ENCODE data around the gene COA1. TPM values are rescaled to one million over a fixed set of nuclear protein-coding genes. Genes with fewer than 3 reads are reported as not detected.
A peak's percentile ranks its signal among the peaks of the same experiment; 100 is the strongest.

COA1 gene
- total and polyA plus RNA-seq, 9 of the 15 experiments (the other 6 are each of a cell fraction or from before 2014, with no cell fraction given), result 98.9 to 463 (median 181) TPM

- TF ChIP-seq C11orf30 (IDR thresholded peaks at IDR 0.05; ENCODE audit: low read depth), result peak; percentile 59
- TF ChIP-seq, protein P1, sequence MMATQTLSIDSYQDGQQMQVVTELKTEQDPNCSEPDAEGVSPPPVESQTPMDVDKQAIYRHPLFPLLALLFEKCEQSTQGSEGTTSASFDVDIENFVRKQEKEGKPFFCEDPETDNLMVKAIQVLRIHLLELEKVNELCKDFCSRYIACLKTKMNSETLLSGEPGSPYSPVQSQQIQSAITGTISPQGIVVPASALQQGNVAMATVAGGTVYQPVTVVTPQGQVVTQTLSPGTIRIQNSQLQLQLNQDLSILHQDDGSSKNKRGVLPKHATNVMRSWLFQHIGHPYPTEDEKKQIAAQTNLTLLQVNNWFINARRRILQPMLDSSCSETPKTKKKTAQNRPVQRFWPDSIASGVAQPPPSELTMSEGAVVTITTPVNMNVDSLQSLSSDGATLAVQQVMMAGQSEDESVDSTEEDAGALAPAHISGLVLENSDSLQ (IDR thresholded peaks at IDR 0.05), result peak; percentile 94
- TF ChIP-seq, protein P2, sequence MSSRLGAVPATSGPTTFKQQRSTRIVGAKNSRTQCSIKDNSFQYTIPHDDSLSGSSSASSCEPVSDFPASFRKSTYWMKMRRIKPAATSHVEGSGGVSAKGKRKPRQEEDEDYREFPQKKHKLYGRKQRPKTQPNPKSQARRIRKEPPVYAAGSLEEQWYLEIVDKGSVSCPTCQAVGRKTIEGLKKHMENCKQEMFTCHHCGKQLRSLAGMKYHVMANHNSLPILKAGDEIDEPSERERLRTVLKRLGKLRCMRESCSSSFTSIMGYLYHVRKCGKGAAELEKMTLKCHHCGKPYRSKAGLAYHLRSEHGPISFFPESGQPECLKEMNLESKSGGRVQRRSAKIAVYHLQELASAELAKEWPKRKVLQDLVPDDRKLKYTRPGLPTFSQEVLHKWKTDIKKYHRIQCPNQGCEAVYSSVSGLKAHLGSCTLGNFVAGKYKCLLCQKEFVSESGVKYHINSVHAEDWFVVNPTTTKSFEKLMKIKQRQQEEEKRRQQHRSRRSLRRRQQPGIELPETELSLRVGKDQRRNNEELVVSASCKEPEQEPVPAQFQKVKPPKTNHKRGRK (tag; IDR thresholded peaks at IDR 0.05), result no peak
- no peak for TF ChIP-seq CREB1 (IDR thresholded peaks at IDR 0.05)
- peak; percentile 60 for TF ChIP-seq CREB1 (CRISPR knock-in tag; IDR thresholded peaks at IDR 0.05)
- TF ChIP-seq PBX2 (CRISPR knock-in tag; IDR thresholded peaks at IDR 0.05; ENCODE audit: low read depth), result no peak
- peak; percentile 34; the same call in 1 of the 2 replicates for TF ChIP-seq PBX2 (tag; conservative IDR thresholded peaks at IDR 0.05; ENCODE audit: low read depth)
Observed at GRCh38 chr7:43669286-43670081, 59.8 kb downstream of the COA1 start (continued).
